GM19467 (cell line): Measurements from ENCODE around the gene SLC25A22.

Experiments used
- ATAC-seq: cut with Tn5 transposase; IDR thresholded peaks from one replicate; pipeline ENCODE4 v1.9.1; 2021; ENCODE audit warnings: mild to moderate bottlenecking, moderate library complexity; ENCODE audit not compliant: unreplicated experiment

SLC25A22 gene

DNA sequence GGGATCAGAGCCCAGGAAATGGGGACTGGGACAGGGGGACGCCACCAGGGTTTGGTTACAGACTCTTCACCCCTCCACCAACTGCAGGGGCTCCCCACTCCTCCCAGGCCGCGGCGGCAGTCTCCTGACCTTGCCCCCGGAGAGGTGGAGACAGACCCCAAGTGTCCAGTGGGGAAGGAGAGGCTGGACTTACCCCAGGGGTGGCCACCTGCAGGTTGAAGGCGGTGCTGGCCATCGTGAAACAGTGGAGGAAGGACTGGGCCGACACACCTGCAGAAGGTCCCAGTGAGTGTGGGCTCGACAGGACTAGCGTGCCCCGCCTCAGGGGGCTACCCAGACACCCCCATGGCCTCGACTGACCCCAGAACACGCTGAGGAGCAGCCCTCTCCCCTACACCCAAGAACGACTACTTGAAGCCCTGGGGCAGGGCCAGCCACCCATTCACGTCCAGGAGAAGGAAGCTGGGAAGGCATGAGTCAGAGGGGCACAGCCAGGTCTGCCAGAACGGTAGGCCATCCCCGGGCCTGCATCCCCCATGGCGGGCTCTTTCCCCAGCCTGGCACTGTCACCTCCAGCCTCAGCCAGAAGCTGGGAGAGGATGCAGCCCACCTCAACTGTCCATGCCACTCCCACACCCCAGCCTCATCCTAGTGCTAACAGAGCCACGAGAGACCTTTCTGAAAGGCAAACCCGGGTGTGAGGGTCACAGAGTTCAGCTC lies 23.0 kb downstream of the SLC25A22 start:
- no peak for ATAC-seq

DNA sequence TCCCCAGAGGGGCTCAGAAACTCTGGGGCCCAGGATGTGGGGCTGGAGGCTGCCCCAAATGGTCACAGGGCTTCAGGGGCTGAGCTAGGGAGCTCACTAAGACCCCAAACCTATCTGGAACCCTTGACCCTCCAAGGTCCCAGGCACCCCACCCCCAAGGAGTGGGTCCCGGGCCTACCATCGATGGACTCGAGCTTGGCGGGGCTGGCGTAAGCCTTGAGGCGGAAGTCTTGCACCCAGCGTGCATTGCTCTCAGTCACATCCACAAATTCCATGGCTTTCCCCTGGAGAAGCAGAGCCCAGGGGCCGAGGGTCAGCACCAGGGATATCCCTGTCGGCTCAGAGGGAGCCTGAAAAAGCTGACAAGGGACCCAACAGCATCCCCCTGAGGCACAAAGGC lies 24.3 kb downstream of the SLC25A22 start:
- no peak for ATAC-seq

DNA sequence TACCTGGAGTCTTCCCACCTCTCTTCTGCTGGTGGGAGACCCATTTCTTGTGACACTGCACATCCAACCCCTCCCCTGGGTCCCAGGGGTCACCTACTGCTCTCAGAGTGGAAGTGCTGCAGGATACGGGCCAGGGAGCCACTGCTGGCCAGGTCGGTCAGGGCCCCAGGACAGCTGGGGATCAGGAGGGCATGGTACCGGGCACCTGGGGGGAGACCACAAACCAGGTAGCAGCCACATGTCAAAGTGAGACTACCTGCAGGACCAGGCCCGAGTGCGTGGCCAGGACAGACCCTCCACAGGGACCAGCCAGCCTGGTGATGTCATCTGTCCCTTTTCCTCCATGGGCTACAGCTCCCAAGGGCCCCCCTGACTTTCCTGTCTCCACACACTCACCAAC lies 24.7 kb downstream of the SLC25A22 start:
- no peak for ATAC-seq

DNA sequence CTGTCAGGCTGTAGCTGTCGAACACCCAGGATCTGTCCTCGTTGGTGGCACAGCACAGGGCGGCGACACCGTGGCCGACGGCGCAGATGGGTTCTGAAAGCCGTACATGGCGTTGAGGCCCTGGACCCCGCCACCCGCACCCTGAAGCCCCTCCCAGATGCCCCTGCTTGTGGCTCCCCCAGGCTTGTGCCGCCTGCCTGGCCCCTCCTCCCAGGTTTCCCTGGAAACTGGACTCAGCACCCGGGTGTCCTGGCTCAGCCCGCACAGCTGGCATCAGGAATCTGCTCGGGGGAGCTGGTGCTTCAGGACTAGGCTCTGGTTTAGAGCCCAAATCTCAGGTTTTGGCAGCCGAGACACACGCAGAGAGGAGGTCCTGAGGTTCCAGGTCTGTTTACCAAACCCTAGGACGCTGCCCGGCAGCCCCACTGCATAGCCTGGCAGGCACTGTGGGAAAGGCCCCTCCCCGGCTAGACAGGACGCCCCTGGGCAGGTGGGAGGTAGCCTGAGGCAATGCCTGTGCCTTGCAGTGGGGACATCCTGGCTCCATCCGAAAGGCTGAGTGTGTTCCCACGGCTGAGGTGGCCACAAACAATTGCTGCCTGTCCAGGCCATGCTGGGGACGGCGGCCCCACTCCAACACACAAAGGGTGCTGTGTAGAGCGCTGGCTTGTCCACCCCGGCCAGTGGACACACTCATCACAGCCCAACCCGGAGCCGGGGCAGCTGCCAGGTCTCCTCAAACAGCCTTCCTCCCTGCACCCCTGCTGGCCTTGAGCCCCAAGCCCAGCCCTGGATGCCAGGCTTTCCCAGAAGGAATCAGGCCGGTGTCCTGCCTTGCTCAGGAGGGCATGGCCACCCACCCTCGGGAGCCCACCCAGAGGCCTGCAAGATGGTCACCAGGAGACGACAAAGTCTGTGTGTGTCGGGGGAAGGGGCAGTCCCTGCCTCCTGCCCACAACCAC lies 25.4 kb downstream of the SLC25A22 start:
- ATAC-seq: no peak

DNA sequence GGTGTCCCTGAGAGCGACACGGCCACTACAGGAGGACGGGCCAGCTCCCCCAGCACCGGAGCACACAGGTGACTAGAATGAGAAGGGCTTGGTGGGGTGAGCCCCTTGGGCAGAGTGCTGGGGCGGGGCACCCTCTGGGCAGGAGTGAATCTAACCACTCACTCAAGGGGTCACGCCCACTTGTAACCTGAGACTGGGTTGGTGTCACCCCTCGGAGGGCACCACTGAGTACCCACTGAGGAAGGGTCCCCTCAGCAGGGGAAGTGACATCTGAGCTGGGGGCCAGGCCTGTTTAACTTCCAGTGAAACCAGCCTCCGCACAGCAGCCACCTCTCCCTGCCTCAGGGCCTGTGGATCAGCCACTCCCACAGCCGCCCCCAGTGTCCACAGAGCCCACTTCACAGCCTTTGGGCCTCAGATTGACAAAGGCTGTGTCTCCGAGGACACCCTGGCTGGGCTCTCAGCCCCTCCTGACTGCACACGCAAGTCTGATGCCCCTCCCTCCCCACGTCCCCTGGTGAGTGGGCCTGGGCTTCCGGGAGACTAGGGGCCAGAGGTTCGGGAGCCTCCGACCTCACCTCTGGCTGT lies 26.4 kb downstream of the SLC25A22 start:
- no peak for ATAC-seq

DNA sequence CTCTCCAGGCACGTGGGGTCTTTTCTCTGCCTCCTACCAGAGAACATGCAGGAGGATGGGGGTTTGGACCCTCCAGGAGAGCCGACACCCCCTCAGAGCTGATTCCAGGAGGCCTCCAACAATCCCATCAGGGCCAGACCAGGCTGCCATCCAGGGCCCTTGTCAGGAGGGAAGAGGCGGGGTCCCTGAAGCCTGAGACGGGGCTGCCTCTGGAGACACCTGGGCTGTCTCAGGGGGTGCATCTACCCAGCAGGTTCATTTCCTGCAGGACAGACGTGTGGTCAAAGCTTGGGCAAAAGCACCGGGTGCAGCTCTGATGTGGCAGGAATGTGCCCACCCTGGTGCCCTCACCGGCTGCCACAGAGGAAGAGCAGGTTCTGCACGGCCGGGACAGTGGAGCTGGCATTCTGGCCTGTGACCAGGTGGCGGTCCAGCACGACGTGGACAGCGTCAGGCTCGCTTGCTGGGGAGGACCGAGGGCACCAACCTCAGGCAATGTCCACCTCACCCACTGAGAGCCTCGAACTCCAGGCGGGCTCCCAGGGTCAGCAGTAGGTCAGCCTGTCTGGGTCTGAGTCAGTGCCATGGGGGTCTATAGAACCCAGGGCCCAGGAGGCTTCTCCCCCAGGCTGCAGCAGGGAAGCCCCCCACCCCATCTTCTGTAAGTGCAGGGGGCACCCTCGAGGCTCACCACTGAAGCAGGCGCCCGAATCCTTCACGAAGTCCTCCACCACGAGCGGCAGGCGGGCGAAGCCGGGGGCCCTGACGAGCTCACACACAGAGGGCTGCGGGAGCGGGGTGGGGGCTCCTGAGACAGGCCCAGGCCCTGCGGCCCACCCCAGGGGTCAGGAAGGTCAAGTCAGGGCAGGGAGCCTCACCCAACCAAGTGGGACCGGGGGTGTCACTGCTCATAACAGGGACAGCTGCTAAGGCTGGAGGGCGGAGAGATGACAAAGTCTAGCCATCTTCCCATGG lies 27.2 kb downstream of the SLC25A22 start:
- ATAC-seq: no peak

DNA sequence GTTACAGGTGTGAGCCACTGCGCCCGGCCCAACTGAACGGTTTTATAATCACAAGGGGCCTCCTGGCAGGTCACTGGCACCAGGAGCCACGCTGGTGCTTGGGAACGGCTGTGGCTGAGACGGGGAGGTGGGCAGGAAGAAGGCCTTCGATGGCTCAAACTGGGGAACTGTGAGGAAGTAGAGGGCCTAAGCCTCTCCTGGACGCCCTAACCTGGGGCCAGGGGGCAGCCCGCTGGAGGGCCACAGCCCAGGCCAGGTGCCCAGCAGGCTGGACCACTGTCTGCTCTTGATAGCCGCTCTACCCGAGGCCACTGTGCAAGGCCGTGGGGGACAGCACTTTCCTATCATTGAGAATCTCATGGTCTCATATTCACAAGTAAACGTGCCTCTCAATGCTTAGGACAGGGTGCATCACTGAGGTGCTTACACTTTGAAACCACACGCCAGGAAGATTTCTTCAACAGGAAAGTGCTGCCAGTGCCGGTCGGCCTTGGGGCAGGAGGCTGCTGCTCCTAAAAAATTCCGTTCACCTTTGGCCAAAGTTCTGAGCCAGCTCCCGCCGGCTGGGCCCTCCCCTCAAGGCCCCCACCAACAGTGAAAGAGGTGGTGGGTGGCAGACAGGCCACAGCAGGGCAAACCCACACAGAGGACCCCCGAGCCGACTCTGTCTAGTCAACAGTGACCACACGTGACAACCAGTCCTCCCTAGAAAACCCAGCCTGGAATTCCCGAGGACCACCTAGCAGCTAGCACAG lies 28.0 kb downstream of the SLC25A22 start:
- ATAC-seq: no peak

DNA sequence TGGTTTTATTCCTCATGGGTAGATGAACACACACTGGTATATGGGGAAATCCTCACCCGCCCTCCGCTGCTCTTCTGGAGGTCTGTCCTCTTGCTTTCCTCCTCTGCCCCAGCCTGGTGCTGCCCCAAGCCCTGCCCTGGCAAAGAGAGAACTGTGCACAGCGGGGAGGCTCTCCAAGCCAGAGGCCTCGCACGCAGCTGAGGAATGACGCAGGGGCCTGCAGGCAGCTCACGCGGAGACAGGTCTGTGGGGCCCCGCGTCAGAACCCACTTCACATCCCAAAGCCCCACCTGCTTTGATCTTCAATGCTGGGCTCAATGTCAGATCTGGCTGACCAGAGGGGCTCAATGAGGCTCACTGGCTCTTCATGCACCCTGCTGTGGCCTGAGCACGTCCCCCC lies 30.8 kb downstream of the SLC25A22 start:
- ATAC-seq: no peak

DNA sequence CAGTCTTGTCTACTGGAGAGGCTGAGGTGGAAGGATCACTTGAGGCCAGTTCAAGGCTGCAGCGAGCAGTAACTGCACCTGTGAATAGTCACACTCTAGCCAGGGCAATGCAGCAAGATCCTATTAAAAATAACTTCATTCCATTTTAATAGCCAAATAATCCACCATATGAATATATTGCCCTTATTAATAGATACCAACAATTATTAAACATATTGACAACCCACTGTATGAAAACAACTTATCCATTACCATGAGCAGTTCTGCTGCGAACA lies 31.2 kb downstream of the SLC25A22 start:
- ATAC-seq: no peak

DNA sequence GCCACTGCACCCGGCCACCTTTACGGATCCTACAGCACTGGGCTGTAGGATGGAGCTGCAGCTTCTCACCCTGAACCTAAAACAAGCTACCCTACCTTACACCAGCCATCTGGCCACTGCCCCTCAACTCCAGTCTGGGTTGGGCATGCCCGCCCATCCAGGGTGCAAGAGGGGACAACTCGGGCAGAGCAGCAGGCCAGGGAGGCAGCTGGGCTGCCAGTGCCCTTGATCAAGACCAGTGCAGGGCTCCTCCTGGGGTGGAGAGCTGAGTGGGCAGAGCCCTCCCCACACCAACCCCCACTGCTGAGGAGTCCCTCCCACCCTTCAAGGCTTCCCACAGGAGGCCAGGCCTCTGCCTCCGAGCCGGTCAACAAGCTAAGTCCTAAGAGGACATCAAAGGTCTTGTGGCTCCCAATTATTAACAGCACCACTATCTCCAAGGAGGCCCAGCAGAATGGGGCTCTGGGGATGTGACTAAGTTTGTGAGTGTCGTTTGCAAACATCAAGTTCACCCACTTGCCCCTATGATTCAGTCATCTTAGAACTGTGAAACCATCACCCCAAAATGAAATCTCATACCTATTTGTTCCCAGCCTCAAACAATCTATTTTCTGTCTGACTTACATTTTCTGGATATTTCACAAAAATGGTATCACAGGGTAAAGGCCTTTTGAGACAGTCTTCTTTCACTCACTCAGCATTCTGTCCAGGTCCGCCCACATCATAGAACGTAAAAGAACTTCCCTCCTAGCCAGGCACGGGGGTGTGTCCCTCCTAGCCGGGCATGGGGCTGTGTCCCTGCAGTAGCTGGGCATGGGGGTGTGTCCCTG lies 31.8 kb downstream of the SLC25A22 start:
- ATAC-seq: no peak

DNA sequence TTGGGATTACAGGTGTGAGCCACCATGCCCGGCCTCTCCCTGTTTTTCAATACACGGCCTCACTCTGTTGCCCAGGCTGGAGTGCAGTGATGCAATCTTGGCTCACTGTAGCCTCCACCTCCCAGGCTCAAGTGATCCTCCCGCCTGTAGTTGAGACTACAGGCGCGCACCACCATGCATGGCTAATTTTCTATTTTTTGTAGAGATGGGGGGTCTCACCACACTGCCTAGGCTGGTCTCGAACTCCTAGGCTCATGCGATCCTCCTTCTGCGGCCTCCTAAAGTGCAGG lies 32.3 kb downstream of the SLC25A22 start:
- no peak for ATAC-seq

DNA sequence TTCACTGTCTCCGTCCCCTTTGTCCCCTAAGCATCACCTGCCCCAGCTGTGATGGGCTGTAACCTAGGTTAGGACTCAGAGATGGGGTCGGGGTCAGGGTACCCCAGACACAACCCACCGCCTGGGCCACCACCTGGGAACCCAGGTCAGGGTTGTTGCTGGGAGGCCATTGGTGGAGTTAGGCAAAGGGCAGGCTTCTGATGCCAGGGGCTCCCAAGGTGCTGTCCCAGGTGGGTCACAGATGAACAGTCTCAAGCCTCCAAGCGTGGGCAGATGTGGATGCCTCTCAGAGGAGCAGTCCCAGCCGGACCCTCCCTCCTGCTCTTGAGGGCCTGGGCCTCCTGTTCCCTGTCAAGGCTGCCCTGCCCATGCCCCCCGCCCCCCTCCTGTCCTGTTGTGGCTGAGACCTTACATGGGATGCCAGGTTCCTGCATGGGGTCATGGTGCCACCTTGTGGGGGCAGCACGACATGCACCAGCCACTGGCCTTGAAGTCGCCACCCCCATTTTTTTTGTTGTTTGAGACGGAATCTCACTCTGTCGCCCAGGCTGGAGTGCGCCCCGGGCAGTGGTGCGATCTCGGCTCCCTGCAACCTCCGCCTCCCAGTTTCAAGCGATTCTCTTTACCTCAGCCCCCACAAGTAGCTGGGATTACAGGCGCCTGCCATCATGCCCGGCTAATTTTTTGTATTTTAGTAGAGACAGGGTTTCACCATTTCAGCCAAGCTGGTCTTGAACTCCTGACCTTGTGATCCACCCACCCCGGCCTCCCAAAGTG lies 32.9 kb downstream of the SLC25A22 start:
- ATAC-seq: no peak

DNA sequence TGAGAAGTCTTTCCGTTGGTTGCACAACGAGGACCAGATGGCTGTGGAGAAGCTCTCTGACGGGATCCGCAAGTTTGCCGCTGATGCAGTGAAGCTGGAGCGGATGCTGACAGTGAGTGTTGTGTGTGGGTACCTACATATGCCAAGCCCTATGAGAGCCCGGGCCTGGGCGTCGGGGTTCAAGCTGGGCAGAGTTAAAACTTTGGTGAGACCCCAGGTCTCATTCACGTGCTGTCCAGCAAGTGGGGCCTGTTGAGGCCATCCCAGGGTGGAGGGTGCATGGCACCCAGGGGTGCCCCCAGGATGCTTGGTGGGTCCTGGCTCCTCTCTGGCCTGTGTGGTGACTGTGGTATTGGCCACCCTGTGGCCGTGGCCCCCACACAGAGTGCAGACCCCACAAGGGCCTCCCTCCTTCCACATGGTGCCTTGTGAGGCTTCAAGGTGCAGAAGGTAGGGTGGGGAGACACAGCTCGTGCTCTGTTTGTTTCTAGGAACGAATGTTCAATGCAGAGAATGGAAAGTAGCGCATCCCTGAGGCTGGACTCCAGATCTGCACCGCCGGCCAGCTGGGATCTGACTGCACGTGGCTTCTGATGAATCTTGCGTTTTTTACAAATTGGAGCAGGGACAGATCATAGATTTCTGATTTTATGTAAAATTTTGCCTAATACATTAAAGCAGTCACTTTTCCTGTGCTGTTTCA lies 33.6 kb downstream of the SLC25A22 start:
- no peak for ATAC-seq

DNA sequence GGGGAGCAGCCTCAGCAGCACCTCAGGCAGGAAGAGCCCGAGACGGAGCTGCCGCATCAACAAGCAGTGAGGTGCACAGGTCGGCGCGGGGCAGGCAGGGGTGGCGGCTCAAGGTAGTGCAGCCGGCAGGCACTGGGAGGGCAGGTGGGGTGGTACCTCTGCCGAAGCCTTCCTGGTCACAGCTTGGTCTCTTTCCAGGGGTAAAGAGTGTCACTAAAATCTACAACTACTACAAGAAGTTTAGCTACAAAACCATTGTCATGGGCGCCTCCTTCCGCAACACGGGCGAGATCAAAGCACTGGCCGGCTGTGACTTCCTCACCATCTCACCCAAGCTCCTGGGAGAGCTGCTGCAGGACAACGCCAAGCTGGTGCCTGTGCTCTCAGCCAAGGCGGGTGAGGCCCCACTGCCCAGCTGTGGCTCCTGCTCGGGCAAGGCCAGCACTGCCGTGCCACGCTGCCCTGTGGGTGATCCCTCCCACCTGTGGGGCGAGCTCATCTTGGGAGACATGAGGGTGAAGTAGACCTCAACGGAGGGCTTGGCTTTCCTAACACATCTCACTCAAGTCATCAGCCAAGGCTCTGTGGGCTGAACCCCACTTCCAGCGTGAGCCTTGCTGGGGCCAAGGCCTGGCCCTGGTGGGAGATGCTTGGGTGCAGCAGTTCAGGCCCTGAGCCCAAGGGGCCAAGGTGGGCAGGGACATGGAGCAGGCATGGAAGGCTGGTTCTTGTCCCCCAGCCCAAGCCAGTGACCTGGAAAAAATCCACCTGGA lies 34.3 kb downstream of the SLC25A22 start:
- ATAC-seq: no peak

DNA sequence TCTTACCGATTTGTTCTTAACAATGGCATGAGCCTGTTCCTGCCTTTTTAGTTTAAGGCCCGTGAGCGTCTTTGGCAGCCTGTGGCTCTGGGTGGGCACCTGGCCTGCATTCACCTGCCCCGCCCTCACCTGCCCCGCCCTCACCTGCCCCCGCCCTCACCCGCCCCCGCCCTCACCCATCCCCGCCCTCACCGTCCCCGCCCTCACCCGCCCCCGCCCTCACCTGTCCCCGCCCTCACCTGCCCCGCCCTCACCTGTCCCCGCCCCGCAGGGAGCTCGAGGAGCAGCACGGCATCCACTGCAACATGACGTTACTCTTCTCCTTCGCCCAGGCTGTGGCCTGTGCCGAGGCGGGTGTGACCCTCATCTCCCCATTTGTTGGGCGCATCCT lies 35.0 kb downstream of the SLC25A22 start:
- ATAC-seq: no peak

DNA sequence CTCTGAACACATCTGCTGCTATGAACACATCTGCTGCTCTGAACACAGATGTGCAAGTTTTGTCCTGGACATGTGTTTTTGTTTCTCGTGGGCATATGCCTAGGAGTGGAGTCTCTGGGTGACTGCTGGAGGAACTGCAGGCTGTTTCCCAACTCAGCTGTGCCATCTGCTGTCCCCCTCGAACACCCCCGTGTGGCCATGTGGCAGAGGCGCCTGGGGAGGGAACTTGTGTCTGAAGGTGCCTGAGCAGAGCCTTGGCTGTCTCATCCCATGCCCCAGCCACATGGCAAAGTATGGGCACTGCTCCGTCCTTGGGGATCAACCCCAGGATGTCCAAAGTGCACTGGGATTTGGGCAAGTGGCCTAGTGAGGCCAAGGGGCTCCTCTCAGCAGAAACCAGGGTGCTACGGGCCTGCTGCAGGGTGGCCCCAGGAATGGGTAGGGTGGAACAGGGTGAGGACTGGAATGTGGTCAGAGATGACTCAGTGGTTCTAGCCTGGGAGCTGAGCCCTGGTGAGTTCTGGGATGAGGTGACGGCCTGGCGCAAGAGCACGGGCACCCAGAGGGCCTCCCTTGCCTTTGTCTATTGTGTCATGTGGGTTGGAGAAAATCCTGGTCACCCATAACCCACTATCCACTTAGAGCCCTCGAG lies 35.5 kb downstream of the SLC25A22 start:
- no peak for ATAC-seq
